MM.1S (cell line): ENCODE data around the gene SMIM31.

Experiments
- DNase-seq: peaks from one replicate; pipeline ENCODE4 v3.0.0-alpha.2; 2015
- H2AFZ ChIP-seq: fragments of 300-600 bp; sonication (generic); 2 replicates; pipeline ENCODE4 v1.6.0; 2016; ENCODE audit warnings: antibody characterized with exemption, low read length
- H3F3A ChIP-seq: fragments of 300-600 bp; sonication (generic); 2 replicates; pipeline ENCODE4 v1.6.1; 2016; ENCODE audit warnings: mild to moderate bottlenecking, antibody characterized with exemption, low read length, moderate library complexity, mixed read lengths; ENCODE audit not compliant: insufficient read depth
- H3K27ac ChIP-seq: fragments of 300-600 bp; sonication (generic); 2 replicates; pipeline ENCODE4 v1.5.1; 2016; ENCODE audit warnings: mild to moderate bottlenecking, low read length
- H3K27me3 ChIP-seq: fragments of 300-600 bp; sonication (generic); replicated peaks from 2 replicates; pipeline ENCODE4 v1.6.0; 2016; ENCODE audit warnings: low read length; ENCODE audit not compliant: insufficient read depth
- H3K36me3 ChIP-seq: fragments of 300-600 bp; sonication (generic); replicated peaks from 2 replicates; pipeline ENCODE4 v1.6.1; 2016; ENCODE audit warnings: mild to moderate bottlenecking, low read length, mixed read lengths; ENCODE audit not compliant: insufficient read depth
- H3K4me1 ChIP-seq: fragments of 300-600 bp; sonication (generic); 2 replicates; pipeline ENCODE4 v1.6.1; 2016; ENCODE audit warnings: low read length, mixed read lengths
- H3K4me2 ChIP-seq: fragments of 300-600 bp; sonication (generic); 2 replicates; pipeline ENCODE4 v1.6.0; 2016; ENCODE audit warnings: low read depth, low read length
- H3K4me3 ChIP-seq: fragments of 300-600 bp; sonication (generic); 2 replicates; pipeline ENCODE4 v1.5.1; 2016; ENCODE audit warnings: low read length, mixed read lengths
- H3K79me2 ChIP-seq: fragments of 300-600 bp; sonication (generic); 2 replicates; pipeline ENCODE4 v1.6.1; 2016; ENCODE audit warnings: mixed run types, low read length, mixed read lengths
- H3K9ac ChIP-seq: fragments of 300-600 bp; sonication (generic); 2 replicates; pipeline ENCODE4 v1.6.1; 2016; ENCODE audit warnings: low read length, mixed read lengths
- H3K9me2 ChIP-seq: fragments of 300-600 bp; sonication (generic); replicated peaks from 2 replicates; pipeline ENCODE4 v1.6.1; 2016; ENCODE audit warnings: mild to moderate bottlenecking, low read length, mixed read lengths; ENCODE audit not compliant: insufficient read depth
- H3K9me3 ChIP-seq: fragments of 300-600 bp; sonication (generic); replicated peaks from 2 replicates; pipeline ENCODE4 v1.6.1; 2016; ENCODE audit warnings: mild to moderate bottlenecking, low read length, mixed read lengths; ENCODE audit not compliant: insufficient read depth
- H4K20me1 ChIP-seq: fragments of 300-600 bp; sonication (generic); 2 replicates; pipeline ENCODE4 v1.6.1; 2016; ENCODE audit warnings: mild to moderate bottlenecking, low read length, moderate library complexity, mixed read lengths; ENCODE audit not compliant: insufficient read depth
- CTCF ChIP-seq: fragments of 300-600 bp; sonication (generic); IDR thresholded peaks from 2 replicates; pipeline ENCODE4 v1.5.1; 2016; ENCODE audit warnings: antibody characterized with exemption, low read length, mixed read lengths
- EZH2 ChIP-seq: fragments of 300-600 bp; sonication (generic); optimal IDR thresholded peaks from 2 replicates; pipeline ENCODE3; 2017; ENCODE audit warnings: low read depth, mild to moderate bottlenecking, antibody characterized with exemption, low read length, mixed read lengths
- EZH2phosphoT487 ChIP-seq: fragments of 300-600 bp; sonication (generic); IDR thresholded peaks from 2 replicates; pipeline ENCODE4 v1.6.1; 2018; ENCODE audit warnings: antibody characterized with exemption, low read length

The SMIM31 gene

GRCh38 chr4:164813554-164813953 lies 59.6 kb downstream of the SMIM31 start:
- H3K9me2 ChIP-seq, result no peaks in the 10 kb centered on the region
- no peaks in the 10 kb centered on the region for H3K36me3 ChIP-seq
- no peak overlapping the region for H3K27ac ChIP-seq
- TF ChIP-seq EZH2, result no peak
- no peak for TF ChIP-seq EZH2phosphoT487
- TF ChIP-seq CTCF, result no peak
- no peak overlapping the region for H3K9ac ChIP-seq
- DNase-seq, result no peak
- H3F3A ChIP-seq, result no peaks in the 10 kb centered on the region
- H3K4me3 ChIP-seq, result no peak overlapping the region
- no peaks in the 10 kb centered on the region for H3K79me2 ChIP-seq
- no peaks in the 10 kb centered on the region for H4K20me1 ChIP-seq
- H3K4me1 ChIP-seq, result no peaks in the 10 kb centered on the region
- H3K4me2 ChIP-seq, result no peak overlapping the region
- no peaks in the 10 kb centered on the region for H3K27me3 ChIP-seq
- H2AFZ ChIP-seq, result no peak overlapping the region
- H3K9me3 ChIP-seq, result no peaks in the 10 kb centered on the region

GRCh38 chr4:164815711-164816110 lies 61.8 kb downstream of the SMIM31 start:
- no peak overlapping the region for H3K9ac ChIP-seq

GRCh38 chr4:164819366-164819765 lies 65.4 kb downstream of the SMIM31 start:
- Histone ChIP-seq H3K27ac (no peak overlapping the region), H2AFZ (no peak overlapping the region), H3K9ac (no peak overlapping the region), H3K4me1 (no peaks in the 10 kb centered on the region), H4K20me1 (no peaks in the 10 kb centered on the region), H3F3A (no peaks in the 10 kb centered on the region), H3K9me3 (no peaks in the 10 kb centered on the region), H3K9me2 (no peaks in the 10 kb centered on the region), H3K36me3 (no peaks in the 10 kb centered on the region), H3K79me2 (no peaks in the 10 kb centered on the region), H3K4me2 (no peak overlapping the region), H3K4me3 (no peak overlapping the region), H3K27me3 (no peaks in the 10 kb centered on the region)
- no peak for TF ChIP-seq CTCF
- TF ChIP-seq EZH2phosphoT487, result no peak
- no peak for DNase-seq

More at GRCh38 chr4:164815711-164816110, 61.8 kb downstream of the SMIM31 start:
- Histone ChIP-seq H3K27ac (no peak overlapping the region), H3K36me3 (no peaks in the 10 kb centered on the region), H3K9me2 (no peaks in the 10 kb centered on the region), H3F3A (no peaks in the 10 kb centered on the region), H4K20me1 (no peaks in the 10 kb centered on the region), H3K79me2 (no peaks in the 10 kb centered on the region), H3K4me1 (no peaks in the 10 kb centered on the region), H3K4me3 (no peak overlapping the region), H3K27me3 (no peaks in the 10 kb centered on the region), H3K9me3 (no peaks in the 10 kb centered on the region), H3K4me2 (no peak overlapping the region), H2AFZ (no peak overlapping the region)
- TF ChIP-seq CTCF (no peak), EZH2phosphoT487 (no peak), EZH2 (no peak)
- DNase-seq, result no peak

GRCh38 chr4:164821711-164822110 lies 67.8 kb downstream of the SMIM31 start:
- Histone ChIP-seq H3K9me2 (no peaks in the 10 kb centered on the region), H3K79me2 (no peaks in the 10 kb centered on the region), H3K9ac (no peak overlapping the region), H3F3A (no peaks in the 10 kb centered on the region), H4K20me1 (no peaks in the 10 kb centered on the region), H3K36me3 (no peaks in the 10 kb centered on the region), H3K4me2 (no peak overlapping the region), H3K27me3 (no peaks in the 10 kb centered on the region), H2AFZ (no peak overlapping the region), H3K27ac (no peak overlapping the region), H3K4me3 (no peak overlapping the region), H3K9me3 (no peaks in the 10 kb centered on the region), H3K4me1 (no peaks in the 10 kb centered on the region)
- TF ChIP-seq EZH2phosphoT487 (no peak), EZH2 (no peak), CTCF (no peak)
- DNase-seq, result no peak
